ENCODE data around the gene TOM1L2.
"Not testable (repeated sequence)": the region's sequence is repeated elsewhere in the genome, so short reads cannot be mapped to it uniquely, and the experiment has no call there.

Gene TOM1L2

DNA sequence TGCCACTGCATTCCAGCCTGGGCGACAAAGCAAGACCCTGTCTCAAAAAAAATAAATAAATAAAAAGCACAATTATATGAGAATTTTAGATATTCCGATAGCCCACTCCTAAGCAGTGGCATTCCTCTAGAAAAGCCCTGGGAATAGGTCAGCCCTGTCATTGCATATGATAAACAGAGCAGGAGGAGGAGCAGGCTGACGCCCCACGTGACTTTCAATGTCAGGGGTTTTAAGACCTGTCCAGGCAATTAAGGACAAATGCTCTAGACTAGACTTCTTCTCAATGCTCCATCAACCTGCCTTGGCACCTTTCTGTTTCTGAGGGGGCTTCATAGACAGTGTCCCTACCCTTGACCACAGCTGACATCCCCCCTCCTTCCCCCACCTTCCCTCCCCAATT lies 7.5 kb downstream of the TOM1L2 start:
- no peaks in the 10 kb centered on the region for H3K27me3 ChIP-seq (ENCODE audit: insufficient read depth, low read length)
- H3K9ac ChIP-seq (ENCODE audit: low read depth, low read length): no peak overlapping the region
- no peak overlapping the region for H3K4me3 ChIP-seq (ENCODE audit: low read length)
- peaks cover 4% of the 10 kb centered on the region; the same call in 1 of the 2 replicates for H3K4me1 ChIP-seq (ENCODE audit: insufficient read depth, low read length)
- H3K27ac ChIP-seq (ENCODE audit: low read length): no peak overlapping the region
- H3K9me3 ChIP-seq (ENCODE audit: insufficient read depth, low read depth, low read length): no peaks in the 10 kb centered on the region
- H3K36me3 ChIP-seq (ENCODE audit: insufficient read depth, low read depth, low read length): no peaks in the 10 kb centered on the region

DNA sequence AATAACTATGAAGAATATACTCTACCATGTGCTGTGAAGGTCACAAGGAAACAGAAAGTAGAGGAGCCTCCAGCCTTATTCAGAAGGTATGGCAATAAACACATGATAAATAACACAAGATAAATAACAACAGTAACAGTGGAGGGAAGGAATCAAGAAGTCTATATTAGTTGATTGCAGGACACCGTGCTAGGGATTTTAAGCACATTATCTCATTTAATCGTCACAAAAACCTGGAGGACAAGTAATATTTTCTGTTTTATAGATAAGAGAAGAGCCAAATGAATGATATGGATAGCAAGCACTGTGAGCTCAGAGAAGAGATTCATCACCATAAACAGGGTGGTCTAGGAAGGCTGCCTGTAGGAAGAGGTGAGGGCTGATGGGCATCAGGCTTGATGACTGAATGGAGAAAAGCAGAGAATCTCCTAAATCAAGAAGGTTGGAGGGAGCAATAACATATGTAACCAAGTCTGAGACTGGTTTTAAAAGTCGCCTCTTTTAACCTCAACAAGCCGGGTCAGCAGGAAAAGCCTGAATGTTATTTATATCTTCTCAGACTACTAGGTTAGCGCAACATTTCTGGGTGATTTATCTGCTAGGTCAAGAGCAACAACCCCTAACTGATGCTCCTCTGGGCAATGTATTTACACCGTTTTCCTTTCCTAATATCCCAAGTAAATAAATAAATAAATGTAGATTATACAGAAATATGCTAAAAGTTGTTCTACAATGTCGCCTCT lies 8.3 kb downstream of the TOM1L2 start:
- no peaks in the 10 kb centered on the region for H3K9me3 ChIP-seq (ENCODE audit: insufficient read depth, low read depth, low read length)
- peaks cover 5% of the 10 kb centered on the region; the same call in 1 of the 2 replicates for H3K4me1 ChIP-seq (ENCODE audit: insufficient read depth, low read length)
- no peak overlapping the region for H3K9ac ChIP-seq (ENCODE audit: low read depth, low read length)
- H3K36me3 ChIP-seq (ENCODE audit: insufficient read depth, low read depth, low read length): no peaks in the 10 kb centered on the region
- H3K27me3 ChIP-seq (ENCODE audit: insufficient read depth, low read length): no peaks in the 10 kb centered on the region
- H3K27ac ChIP-seq (ENCODE audit: low read length): no peak overlapping the region
- H3K4me3 ChIP-seq (ENCODE audit: low read length): no peak overlapping the region

DNA sequence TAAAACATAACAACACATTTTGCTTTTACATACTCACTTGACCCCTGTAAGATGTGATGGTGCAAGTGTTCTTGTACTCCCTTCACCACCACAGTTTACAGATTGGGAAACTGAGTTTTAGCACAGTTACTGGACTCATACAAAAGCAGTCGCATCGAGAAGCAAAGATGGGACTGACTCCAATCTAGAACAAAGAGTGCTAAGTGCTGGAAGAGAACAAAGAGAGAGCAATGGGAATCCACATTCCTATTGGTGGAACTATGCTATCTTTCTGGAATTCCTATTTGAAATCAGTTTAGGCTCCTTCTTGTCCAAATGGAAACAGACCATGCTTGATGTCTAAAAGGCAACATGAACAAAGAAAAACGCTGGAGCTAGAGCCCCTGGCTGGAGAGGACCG lies 9.1 kb downstream of the TOM1L2 start:
- H3K9ac ChIP-seq (ENCODE audit: low read depth, low read length): no peak overlapping the region
- H3K27me3 ChIP-seq (ENCODE audit: insufficient read depth, low read length): no peaks in the 10 kb centered on the region
- H3K4me1 ChIP-seq (ENCODE audit: insufficient read depth, low read length): peaks cover 13% of the 10 kb centered on the region; the same call in 1 of the 2 replicates
- no peak overlapping the region for H3K27ac ChIP-seq (ENCODE audit: low read length)
- H3K36me3 ChIP-seq (ENCODE audit: insufficient read depth, low read depth, low read length): no peaks in the 10 kb centered on the region
- no peaks in the 10 kb centered on the region for H3K9me3 ChIP-seq (ENCODE audit: insufficient read depth, low read depth, low read length)
- no peak overlapping the region for H3K4me3 ChIP-seq (ENCODE audit: low read length)

DNA sequence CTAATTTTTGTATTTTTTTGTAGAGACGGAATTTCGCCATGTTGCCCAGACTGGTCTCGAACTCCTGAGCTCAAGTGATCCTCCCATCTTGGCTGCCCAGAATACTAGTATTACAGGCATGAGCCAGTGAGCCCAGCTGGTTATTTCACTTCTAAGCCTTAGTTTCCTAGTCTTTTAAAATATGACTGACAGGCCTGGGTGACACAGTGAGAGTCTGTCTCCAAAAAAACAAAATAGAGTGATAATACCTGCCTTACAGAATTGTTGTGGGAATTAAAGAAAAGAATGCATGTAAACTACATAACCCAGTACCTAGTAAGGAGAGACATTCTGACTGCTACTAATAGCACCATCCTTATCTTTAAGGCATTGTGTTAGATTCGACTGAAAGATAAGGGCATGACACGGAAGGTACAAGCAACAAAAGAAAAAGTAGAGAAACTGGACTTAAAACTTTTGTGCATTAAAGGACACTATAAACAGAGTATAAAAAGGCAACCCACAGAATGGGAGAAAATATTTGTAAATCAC lies 11.6 kb downstream of the TOM1L2 start:
- no peaks in the 10 kb centered on the region for H3K36me3 ChIP-seq (ENCODE audit: insufficient read depth, low read depth, low read length)
- H3K4me3 ChIP-seq (ENCODE audit: low read length): no peak overlapping the region
- H3K27me3 ChIP-seq (ENCODE audit: insufficient read depth, low read length): no peaks in the 10 kb centered on the region
- H3K9ac ChIP-seq (ENCODE audit: low read depth, low read length): no peak overlapping the region
- H3K4me1 ChIP-seq (ENCODE audit: insufficient read depth, low read length): peaks cover 13% of the 10 kb centered on the region; the same call in 1 of the 2 replicates
- H3K27ac ChIP-seq (ENCODE audit: low read length): no peak overlapping the region
- H3K9me3 ChIP-seq (ENCODE audit: insufficient read depth, low read depth, low read length): no peaks in the 10 kb centered on the region

DNA sequence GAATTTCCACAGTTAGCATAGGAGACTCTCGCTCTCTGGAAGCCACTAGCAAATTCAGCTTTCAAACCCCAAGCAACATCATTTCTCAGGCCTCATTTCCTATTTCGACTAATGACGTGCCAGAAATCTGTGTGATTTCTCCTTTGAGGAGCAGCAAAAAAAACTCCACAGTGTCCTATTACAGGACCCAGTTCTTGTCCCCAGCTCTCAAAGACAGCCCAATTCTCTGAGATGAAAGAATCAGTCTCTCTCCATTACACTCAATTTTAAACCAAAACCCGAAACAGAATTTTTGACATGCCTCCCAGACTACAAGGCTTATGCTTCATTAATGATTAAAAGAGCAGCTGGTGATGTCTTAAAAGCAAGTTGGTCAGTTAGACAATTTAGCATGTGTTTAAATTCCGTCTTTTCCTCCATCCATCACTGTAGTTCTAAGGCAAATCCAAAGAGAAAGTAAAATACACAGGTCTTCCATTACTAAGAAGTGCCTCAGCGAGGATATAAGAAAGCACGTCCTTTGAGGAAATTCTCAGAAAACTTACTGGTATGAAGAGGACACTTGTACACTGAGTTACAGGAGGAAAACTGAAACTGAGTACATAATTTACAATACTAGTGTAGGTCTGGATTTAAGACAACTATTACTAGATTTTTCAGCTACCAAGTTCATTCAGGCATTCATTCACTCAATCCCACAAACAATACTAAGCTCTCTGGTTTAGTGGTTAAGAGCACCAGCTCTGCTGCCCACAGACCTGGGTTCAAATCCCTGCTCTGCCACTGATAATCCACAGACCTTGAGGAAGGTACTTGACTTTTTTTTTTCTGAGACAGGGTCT lies 12.5 kb downstream of the TOM1L2 start:
- no peaks in the 10 kb centered on the region for H3K36me3 ChIP-seq (ENCODE audit: insufficient read depth, low read depth, low read length)
- H3K4me1 ChIP-seq (ENCODE audit: insufficient read depth, low read length): peaks cover 13% of the 10 kb centered on the region; the same call in 1 of the 2 replicates
- H3K9ac ChIP-seq (ENCODE audit: low read depth, low read length): no peak overlapping the region
- H3K9me3 ChIP-seq (ENCODE audit: insufficient read depth, low read depth, low read length): no peaks in the 10 kb centered on the region
- no peak overlapping the region for H3K4me3 ChIP-seq (ENCODE audit: low read length)
- H3K27me3 ChIP-seq (ENCODE audit: insufficient read depth, low read length): no peaks in the 10 kb centered on the region
- H3K27ac ChIP-seq (ENCODE audit: low read length): no peak overlapping the region

DNA sequence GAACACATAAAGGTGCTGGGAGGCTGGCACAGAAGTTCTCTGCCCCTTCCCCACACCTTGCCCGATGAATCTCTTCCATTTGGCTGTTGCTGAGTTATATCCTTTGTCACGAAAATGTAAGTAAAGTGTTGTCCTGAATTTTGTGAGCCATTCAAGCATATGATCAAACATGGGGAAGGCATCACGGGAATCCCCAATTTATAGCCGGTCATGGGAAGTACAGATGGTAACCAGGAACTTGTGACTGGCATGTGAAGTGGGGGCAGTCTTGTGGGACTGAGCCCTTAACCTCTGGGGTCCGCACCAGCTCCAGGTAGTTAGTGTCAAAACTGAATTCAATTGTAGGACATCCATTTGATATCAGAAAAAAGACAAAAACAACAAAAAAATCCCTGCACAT lies 13.2 kb downstream of the TOM1L2 start:
- H3K4me3 ChIP-seq (ENCODE audit: low read length): no peak overlapping the region
- H3K9ac ChIP-seq (ENCODE audit: low read depth, low read length): no peak overlapping the region
- H3K9me3 ChIP-seq (ENCODE audit: insufficient read depth, low read depth, low read length): no peaks in the 10 kb centered on the region
- peaks cover 13% of the 10 kb centered on the region; the same call in 1 of the 2 replicates for H3K4me1 ChIP-seq (ENCODE audit: insufficient read depth, low read length)
- H3K27ac ChIP-seq (ENCODE audit: low read length): no peak overlapping the region
- no peaks in the 10 kb centered on the region for H3K27me3 ChIP-seq (ENCODE audit: insufficient read depth, low read length)
- no peaks in the 10 kb centered on the region for H3K36me3 ChIP-seq (ENCODE audit: insufficient read depth, low read depth, low read length)

DNA sequence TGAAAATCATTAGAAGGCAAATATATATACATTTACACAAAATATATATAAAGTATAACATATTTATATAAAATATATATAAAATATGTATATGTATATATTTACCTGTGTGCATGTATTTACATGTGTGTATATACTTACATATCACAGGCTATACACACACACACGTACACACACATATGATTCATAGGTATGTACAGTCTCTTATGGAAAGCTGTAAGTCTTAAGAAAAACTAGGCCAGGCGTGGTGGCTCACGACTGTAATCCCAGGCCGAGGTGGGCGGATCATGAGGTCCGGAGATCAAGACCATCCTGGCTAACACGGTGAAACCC lies 14.7 kb downstream of the TOM1L2 start:
- Histone ChIP-seq H3K9ac (ENCODE audit: low read depth, low read length) (no peak overlapping the region), H3K27me3 (ENCODE audit: insufficient read depth, low read length) (no peaks in the 10 kb centered on the region), H3K4me1 (ENCODE audit: insufficient read depth, low read length) (peaks cover 9% of the 10 kb centered on the region; the same call in 1 of the 2 replicates), H3K9me3 (ENCODE audit: insufficient read depth, low read depth, low read length) (no peaks in the 10 kb centered on the region), H3K4me3 (ENCODE audit: low read length) (no peak overlapping the region), H3K27ac (ENCODE audit: low read length) (no peak overlapping the region), H3K36me3 (ENCODE audit: insufficient read depth, low read depth, low read length) (no peaks in the 10 kb centered on the region)

DNA sequence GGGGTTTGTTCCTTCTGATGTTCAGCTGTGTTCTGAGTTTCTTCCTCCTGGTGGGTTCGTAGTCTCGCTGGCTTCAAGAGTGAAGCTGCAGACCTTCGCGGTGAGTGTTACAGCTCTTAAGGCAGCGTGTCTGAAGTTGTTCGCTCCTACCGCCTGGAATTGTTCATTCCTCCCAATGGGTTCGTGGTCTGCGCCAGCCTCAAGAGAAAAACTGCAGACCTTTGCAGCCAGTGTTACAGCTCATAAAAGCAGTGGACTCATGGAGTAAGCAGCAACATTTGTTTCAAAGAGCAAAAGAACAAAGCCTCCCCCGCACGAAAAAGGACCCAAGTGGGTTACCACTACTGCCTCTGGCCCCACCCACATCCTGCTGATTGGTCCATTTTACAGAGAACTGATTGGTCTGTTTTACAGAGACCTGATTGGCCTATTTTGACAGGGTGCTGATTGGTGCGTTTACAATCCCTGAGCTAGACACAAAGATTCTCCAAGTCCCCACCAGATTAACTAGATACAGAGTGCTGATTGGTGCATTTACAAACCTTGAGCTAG lies 16.3 kb downstream of the TOM1L2 start:
- not testable (repeated sequence) for H3K9me3 ChIP-seq (ENCODE audit: insufficient read depth, low read depth, low read length); H3K9ac ChIP-seq (ENCODE audit: low read depth, low read length); H3K4me3 ChIP-seq (ENCODE audit: low read length); H3K27me3 ChIP-seq (ENCODE audit: insufficient read depth, low read length); H3K27ac ChIP-seq (ENCODE audit: low read length); H3K36me3 ChIP-seq (ENCODE audit: insufficient read depth, low read depth, low read length)
- peaks cover 17% of the 10 kb centered on the region; the same call in 1 of the 2 replicates for H3K4me1 ChIP-seq (ENCODE audit: insufficient read depth, low read length)

DNA sequence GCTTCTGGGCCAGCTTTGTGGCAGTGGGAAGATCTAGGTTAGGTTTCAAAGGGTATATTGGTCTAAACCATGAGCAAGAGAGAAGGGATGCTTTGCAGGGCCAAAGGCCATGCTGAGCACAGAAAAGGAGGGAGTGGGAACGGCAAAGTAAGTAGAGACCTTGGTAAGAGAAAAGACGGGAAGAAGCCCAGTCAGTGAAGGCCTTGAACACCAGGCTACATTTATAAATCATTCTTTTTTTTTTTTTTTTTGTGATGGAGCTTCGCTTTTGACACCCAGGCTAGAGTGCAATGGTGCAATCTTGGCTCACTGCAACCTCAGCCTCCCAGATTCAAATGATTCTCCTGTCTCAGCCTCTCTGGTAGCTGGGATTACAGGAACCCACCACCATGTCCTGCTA lies 18.1 kb downstream of the TOM1L2 start:
- H3K9ac ChIP-seq (ENCODE audit: low read depth, low read length): no peak overlapping the region
- H3K27me3 ChIP-seq (ENCODE audit: insufficient read depth, low read length): no peaks in the 10 kb centered on the region
- H3K4me3 ChIP-seq (ENCODE audit: low read length): no peak overlapping the region
- no peak overlapping the region for H3K27ac ChIP-seq (ENCODE audit: low read length)
- H3K4me1 ChIP-seq (ENCODE audit: insufficient read depth, low read length): peaks cover 17% of the 10 kb centered on the region; the same call in 1 of the 2 replicates
- no peaks in the 10 kb centered on the region for H3K9me3 ChIP-seq (ENCODE audit: insufficient read depth, low read depth, low read length)
- no peaks in the 10 kb centered on the region for H3K36me3 ChIP-seq (ENCODE audit: insufficient read depth, low read depth, low read length)

DNA sequence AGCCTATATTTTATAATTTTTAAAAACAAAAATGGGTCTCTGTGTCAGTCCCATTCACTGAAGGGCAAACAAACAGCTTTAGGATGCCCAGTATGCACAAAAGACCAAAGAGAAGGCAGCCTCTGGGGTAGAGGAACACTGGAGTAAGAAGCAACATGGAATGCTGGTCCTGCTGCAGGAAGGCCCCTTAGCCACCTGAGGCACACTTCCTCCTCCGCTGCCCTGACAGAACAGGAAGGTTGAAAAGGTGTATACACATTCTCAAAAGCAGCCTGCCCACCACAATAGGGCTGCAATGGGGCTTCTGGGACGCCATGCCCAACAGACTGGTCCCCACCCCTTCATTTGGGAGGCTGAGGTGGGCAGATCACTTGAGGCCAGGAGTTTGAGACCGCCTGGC lies 19.5 kb downstream of the TOM1L2 start:
- H3K9ac ChIP-seq (ENCODE audit: low read depth, low read length): no peak overlapping the region
- H3K4me1 ChIP-seq (ENCODE audit: insufficient read depth, low read length): peaks cover 8% of the 10 kb centered on the region; the same call in 1 of the 2 replicates
- H3K27ac ChIP-seq (ENCODE audit: low read length): no peak overlapping the region
- H3K4me3 ChIP-seq (ENCODE audit: low read length): no peak overlapping the region
- no peaks in the 10 kb centered on the region for H3K36me3 ChIP-seq (ENCODE audit: insufficient read depth, low read depth, low read length)
- no peaks in the 10 kb centered on the region for H3K27me3 ChIP-seq (ENCODE audit: insufficient read depth, low read length)
- H3K9me3 ChIP-seq (ENCODE audit: insufficient read depth, low read depth, low read length): no peaks in the 10 kb centered on the region

DNA sequence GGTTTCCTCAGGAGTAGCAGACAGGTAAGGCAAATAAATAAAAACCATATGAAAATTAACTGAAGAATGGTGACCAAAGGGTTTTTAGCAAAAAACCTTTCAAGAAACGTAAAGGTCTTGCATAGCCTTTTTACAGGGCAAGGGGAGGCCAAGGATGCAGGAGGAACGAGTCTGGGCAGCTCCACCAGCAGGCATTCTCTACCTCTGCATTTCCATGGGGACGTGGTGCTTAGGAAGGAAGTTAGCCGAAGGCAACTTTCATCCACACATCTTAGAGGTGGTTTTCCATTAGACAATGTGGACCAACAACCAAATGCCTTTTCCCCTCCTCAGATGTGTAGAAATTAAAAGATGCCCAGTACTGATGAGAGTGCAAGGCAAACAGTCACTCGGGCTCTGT lies 20.7 kb downstream of the TOM1L2 start:
- Histone ChIP-seq H3K36me3 (ENCODE audit: insufficient read depth, low read depth, low read length) (no peaks in the 10 kb centered on the region), H3K9me3 (ENCODE audit: insufficient read depth, low read depth, low read length) (no peaks in the 10 kb centered on the region), H3K27ac (ENCODE audit: low read length) (no peak overlapping the region), H3K4me1 (ENCODE audit: insufficient read depth, low read length) (peaks cover 8% of the 10 kb centered on the region; the same call in 1 of the 2 replicates), H3K9ac (ENCODE audit: low read depth, low read length) (no peak overlapping the region), H3K4me3 (ENCODE audit: low read length) (no peak overlapping the region), H3K27me3 (ENCODE audit: insufficient read depth, low read length) (no peaks in the 10 kb centered on the region)
